GM21619 (cell line): ENCODE data around the gene SCT.

Experiments
- ATAC-seq: cut with Tn5 transposase; IDR thresholded peaks from one replicate; pipeline ENCODE4 v1.9.1; 2021; ENCODE audit not compliant: unreplicated experiment

Gene SCT

GRCh38 chr11:643849-644738 is 17.1 kb upstream of the SCT start:
- ATAC-seq, result no peak

DNA sequence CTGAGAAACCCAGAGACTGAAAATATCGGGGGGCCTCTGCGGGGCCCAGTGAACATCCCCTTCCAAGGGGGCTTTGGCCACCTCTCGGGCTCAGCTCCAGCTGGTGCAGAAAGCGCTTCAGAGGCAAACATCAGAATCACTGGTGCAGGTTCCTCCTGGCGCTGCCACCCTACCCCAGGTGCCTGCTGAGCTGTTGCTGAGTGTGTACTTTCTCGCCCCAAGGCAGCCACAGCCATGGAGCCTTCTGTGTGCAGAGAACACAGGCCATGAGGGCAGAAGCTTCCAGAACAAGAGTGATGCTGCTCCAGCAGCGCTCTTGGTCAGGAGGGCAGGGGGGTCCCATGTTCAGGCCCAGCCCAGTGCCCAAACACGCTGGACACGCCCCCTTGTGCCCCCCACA is 16.4 kb upstream of the SCT start:
- no peak for ATAC-seq

- ATAC-seq, result no peak
Observed at GRCh38 chr11:641806-642370, 14.9 kb upstream of the SCT start.

DNA sequence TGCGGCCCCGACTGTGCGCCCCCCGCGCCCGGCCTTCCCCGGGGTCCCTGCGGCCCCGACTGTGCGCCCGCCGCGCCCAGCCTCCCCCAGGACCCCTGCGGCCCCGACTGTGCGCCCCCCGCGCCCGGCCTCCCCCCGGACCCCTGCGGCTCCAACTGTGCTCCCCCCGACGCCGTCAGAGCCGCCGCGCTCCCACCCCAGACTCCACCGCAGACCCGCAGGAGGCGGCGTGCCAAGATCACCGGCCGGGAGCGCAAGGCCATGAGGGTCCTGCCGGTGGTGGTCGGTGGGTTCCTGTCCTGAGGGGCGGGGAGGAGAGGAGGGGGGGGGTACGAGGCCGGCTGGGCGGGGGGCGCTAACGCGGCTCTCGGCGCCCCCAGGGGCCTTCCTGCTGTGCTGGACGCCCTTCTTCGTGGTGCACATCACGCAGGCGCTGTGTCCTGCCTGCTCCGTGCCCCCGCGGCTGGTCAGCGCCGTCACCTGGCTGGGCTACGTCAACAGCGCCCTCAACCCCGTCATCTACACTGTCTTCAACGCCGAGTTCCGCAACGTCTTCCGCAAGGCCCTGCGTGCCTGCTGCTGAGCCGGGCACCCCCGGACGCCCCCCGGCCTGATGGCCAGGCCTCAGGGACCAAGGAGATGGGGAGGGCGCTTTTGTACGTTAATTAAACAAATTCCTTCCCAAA is 13.2 kb upstream of the SCT start:
- no peak for ATAC-seq

DNA sequence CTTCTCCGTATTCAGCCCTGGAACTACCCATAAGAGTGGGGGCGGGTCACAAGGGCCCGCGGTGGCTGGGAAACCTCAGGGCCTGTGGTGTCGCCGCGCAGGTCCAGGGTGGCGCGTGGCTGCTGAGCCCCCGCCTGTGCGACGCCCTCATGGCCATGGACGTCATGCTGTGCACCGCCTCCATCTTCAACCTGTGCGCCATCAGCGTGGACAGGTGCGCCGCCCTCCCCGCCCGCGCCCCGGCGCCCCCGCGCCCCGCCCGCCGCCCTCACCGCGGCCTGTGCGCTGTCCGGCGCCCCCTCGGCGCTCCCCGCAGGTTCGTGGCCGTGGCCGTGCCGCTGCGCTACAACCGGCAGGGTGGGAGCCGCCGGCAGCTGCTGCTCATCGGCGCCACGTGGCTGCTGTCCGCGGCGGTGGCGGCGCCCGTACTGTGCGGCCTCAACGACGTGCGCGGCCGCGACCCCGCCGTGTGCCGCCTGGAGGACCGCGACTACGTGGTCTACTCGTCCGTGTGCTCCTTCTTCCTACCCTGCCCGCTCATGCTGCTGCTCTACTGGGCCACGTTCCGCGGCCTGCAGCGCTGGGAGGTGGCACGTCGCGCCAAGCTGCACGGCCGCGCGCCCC is 12.5 kb upstream of the SCT start:
- no peak for ATAC-seq

- ATAC-seq, result no peak
Observed at GRCh38 chr11:638631-639331, 11.8 kb upstream of the SCT start.

- ATAC-seq, result no peak
Observed at GRCh38 chr11:637593-638521, 10.9 kb upstream of the SCT start.

DNA sequence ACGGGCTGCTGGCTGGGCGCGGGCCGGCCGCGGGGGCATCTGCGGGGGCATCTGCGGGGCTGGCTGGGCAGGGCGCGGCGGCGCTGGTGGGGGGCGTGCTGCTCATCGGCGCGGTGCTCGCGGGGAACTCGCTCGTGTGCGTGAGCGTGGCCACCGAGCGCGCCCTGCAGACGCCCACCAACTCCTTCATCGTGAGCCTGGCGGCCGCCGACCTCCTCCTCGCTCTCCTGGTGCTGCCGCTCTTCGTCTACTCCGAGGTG is 10.3 kb upstream of the SCT start:
- ATAC-seq, result no peak

GRCh38 chr11:636511-637332 is 9.7 kb upstream of the SCT start, which contains the start of gene DRD4:
Gene DRD4 (plus strand): TSS chr11:637269. CDS start chr11:637305, 36 bp downstream.
- ATAC-seq, result no peak

- no peak for ATAC-seq
Observed at GRCh38 chr11:635945-636510, 9.0 kb upstream of the SCT start.

DNA sequence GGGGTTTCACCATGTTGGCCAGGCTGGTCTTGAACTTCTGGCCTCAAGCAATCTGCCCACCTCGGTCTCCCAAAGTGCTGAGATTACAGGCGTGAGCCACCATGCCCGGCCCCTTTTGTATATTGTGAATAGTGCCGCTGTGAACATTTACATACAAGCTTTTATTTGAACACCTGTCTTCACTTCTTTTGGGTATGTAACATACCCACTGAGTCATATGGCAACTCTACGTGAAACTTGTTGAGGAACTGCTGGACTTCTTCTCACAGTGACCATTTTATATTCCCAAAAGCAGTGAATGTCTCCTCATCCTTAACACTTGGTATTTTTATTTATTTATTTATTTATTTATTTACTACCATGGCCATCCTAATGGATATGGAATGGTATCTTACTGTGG is 3.9 kb upstream of the SCT start:
- ATAC-seq, result no peak

DNA sequence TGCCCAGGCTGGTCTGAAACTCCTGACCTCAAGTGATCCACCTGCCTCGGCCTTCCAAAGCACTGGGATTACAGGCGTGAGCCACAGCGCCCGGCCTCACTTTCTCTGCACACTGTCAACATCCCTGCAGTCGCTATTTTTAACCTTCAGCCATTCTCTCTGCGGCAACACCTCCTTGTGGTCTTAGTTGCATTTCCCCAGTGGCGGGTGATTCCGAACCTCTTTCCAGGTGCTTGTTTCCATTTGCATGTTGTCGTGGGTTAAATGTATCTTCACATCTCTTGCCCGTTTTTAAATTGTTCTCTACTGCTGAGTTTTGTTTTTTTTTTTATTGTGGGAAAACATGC is 2.2 kb upstream of the SCT start:
- no peak for ATAC-seq

DNA sequence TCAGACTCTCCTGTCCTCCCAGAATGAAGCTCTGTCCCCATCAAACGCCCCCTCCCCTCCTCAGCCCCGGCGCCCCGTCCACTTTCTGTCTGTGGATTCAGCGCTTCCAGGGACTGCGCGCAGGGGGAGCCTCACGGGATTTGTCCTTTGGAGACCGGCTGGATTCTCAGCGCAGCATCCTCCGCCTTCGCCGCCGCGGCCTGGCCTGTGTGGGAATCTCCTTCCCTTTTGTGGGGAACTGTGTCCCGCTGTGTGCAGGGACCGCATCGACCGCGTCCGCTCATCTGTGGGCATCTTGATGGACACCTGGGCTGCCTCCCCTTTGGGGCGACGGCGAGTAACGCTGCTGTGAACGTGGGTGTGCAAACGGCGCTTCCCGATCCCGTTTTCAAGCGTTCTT is 1.1 kb upstream of the SCT start:
- no peak for ATAC-seq

DNA sequence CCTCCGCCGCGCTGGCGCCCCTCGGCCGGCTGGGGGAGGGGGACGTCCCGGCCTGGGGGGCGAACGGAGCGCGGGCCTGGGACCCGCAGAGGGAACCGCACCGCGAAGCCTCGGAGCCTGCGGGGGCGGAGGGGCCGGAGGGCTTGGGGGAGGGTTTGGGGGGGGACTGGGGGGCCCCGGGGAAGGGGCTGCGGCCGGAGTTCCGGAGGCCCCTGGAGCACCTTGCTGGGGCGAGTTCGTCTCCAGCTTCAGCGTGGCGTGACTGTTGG is 261 bp upstream of the SCT start:
- ATAC-seq, result no peak

DNA sequence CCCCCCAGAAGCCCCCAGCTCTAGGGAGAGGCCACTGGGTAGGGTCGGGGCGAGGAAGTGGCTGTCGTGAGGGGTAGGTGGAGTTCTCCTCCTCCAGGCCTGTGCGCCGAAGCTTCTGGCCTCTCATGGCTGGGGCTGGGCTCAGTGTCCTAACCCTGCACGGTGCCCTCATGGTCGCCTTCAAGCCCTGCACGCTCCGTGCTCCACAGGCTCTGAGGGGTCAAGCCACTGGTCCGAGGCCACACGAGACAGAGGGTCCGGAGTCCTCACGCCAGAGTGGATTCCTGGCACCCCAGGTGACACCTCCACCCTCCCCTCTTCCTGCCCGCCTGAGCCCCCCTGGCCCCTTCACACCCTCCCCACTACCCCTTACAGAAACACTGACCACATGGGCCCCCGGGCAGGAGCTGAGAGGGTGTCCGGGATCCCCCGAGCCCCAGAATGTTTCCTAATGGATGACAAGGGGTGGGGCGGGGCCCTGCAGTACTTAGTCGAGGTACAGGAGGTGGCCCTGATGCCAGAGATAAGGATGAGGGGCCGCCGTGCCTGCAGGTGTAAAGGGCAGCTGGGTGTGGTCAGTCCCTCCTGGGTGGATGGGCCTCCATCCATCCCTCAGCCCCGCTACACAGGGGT is 1.2 kb downstream of the SCT start:
- ATAC-seq, result no peak

DNA sequence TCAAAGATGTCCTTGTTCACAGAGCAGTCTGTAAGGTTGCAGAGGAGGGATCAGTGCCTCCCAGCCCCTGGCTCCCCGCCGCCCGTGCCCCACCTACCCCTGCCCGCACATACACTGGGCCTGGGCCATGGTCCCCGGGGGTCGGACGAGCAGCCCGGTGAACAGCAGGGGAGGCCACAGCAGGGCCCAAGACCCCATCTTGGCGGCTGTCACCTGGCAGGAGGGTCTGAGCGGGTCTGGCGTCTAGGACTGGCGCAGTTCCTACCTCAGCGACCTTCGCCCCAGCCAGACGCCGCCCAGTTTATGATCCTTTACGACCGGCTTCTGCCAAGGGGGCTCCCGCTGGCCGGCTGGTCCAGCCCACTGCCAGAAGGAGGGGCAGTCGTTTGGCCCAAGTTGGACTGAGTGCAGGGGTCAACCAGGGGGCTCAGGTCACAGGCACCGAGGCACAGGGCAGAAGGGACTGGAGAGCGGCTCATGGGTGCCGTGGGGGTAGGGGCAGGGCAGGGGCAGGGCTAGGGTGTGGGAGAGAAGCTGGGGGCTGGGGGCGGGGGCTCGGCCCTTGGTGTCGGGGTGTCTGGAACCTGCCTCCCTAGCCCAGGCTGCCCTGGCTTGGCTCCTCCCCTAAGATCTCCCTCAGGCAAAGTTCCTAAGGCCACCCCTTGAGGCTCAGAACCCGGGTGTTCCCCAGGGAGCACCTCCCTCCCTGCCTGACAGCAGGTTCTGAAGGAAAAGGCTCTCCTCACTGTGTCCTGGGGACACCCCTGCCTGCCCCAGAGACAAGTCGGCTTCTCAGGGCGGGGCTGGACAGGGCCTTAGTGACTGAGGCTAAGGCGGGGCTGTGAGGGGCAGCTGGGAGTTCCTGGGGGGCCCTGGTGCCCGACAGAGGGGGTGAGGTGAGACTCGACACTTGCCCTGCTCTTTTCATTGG is 2.0 kb downstream of the SCT start, which contains the start of gene CDHR5:
TSS of gene CDHR5 (minus strand) at position 251 of the 931 bp plus-strand sequence. CDS start at position 198, 53 bp downstream.
- ATAC-seq, result no peak

DNA sequence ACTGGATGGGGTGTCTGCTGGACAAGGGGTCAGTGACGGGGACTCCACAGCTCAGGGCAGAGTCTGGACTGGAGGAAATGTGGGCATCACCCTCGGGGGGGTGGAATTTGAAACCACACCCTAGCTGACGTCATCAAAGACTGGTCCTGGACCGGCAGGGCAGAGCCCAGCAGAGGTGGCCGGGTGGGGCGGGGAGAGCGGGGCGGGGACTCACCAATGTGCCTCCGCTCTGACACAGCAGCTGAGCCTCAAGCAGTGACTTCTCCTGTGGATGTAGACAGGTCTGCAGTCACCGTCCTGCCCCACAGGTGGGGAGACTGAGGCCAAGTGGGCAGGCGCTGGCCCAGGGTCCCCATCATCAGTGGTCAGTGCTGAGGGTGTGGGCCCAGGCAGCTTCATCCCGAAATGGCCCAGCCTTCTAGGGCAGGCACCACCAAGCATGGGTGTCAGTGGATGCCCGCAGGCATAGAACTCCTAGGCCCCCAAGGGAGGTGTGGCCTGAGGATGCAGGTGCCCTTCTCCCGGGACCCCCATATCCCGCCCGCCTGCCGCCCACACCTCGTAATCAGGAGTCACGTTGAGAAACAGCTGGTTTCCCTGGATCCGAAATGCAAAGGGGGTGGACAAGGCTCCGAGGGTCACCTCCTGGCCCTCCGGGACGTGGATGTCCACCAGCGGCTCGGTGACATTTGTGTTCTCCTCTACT is 2.8 kb downstream of the SCT start:
- no peak for ATAC-seq
